Measurements from ENCODE around the gene ABITRAM. TPM values are rescaled to one million over a fixed set of nuclear protein-coding genes. Genes with fewer than 3 reads are reported as not detected.

The ABITRAM gene
- total RNA-seq, 6 donors from 2014 or later, result 7.8 to 18.9 (median 10.5) TPM

DNA sequence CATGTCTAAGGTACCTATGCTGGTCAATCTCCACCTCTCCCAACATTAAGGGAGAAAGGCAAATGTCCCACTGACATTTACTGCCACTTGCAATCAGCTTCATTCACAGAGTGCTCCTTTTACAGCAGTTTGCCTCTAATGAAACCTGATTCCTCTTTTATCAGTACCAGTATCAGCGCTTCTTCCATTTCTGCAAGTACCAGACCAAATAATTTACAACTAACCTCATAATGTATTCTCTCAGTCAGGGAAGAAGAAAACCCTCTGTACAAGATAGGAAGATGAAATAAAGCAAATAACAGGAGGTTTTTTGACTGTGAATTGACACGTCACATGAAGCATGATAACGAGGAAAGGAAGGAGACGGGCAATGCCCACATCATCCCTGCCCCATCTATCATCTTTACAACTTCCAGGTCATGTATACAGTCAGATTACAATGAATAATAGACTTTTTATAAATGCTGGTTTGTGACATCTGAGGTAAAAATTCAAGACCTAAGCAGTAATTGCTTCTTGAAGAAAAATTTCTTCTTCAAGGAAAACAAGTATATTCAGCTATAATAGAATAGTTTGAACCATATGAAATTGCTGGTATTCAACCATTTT lies 21.9 kb downstream of the ABITRAM start:
- 71 to 79% methylated on average over 4 of the region's 4 CpGs for WGBS, 2 donors
- ATAC-seq (ENCODE audit: low FRiP score in 2 of 2) (no peak), DNase-seq (no peak)
- Histone ChIP-seq H3K27me3 (no peaks in the 10 kb centered on the region), H3K9me3 (no peaks in the 10 kb centered on the region), H3K27ac (no peak overlapping the region), H3K4me1 (peaks cover 0 to 6% (median 0%) of the 10 kb centered on the region in 4 donors), H3K36me3 (peaks cover 0 to 5% (median 0%) of the 10 kb centered on the region in 4 donors), H3K4me3 (no peak overlapping the region)
- TF ChIP-seq CTCF (IDR thresholded peaks at IDR 0.05) (no peak), POLR2AphosphoS5 (IDR thresholded peaks at IDR 0.05) (no peak), EP300 (IDR thresholded peaks at IDR 0.05) (no peak), POLR2A (IDR thresholded peaks at IDR 0.05) (no peak)

DNA sequence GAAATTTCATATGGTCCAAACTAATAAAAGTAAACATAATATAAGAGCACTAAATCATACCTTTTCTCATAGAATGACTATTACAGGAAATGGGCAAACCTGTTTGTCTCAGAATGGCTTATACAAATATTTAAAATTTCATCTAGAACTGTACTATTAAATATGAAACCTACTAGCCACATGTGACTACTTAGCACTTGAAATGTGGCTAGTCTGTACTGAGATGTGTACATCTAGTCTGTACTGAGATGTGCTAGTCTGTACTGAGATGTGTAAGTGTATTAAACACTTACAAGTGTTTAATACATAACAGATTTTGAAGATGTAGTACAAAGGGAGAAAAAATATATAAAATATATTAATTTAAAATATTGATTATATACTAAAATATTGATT lies 22.4 kb downstream of the ABITRAM start:
- TF ChIP-seq CTCF (IDR thresholded peaks at IDR 0.05) (no peak), POLR2A (IDR thresholded peaks at IDR 0.05) (no peak)
- no peak overlapping the region for H3K4me3 ChIP-seq
- H3K27ac ChIP-seq, result no peak overlapping the region
- DNase-seq (no peak), ATAC-seq (ENCODE audit: low FRiP score in 2 of 2) (no peak)
- no peaks in the 10 kb centered on the region for H3K27me3 ChIP-seq
- H3K9me3 ChIP-seq, result no peaks in the 10 kb centered on the region
- peaks cover 0 to under 1% (median 0%) of the 10 kb centered on the region in 4 donors for H3K36me3 ChIP-seq
- peaks cover 0 to 6% (median 0%) of the 10 kb centered on the region in 4 donors for H3K4me1 ChIP-seq

GRCh38 chr9:108960331-108960730 lies 26.1 kb downstream of the ABITRAM start:
- Histone ChIP-seq H3K27ac (no peak overlapping the region), H3K27me3 (no peaks in the 10 kb centered on the region), H3K4me3 (no peak overlapping the region), H3K9me3 (no peaks in the 10 kb centered on the region), H3K36me3 (peaks cover 0 to 8% (median 0%) of the 10 kb centered on the region in 4 donors), H3K4me1 (no peaks in the 10 kb centered on the region)
- no peak for DNase-seq
- ATAC-seq (ENCODE audit: low FRiP score in 2 of 2), result no peak
- WGBS, 2 donors, result 55 to 59% methylated on average over 6 of the region's 6 CpGs
- TF ChIP-seq CTCF (IDR thresholded peaks at IDR 0.05), result no peak
- TF ChIP-seq POLR2A (IDR thresholded peaks at IDR 0.05), result no peak
- no peak for TF ChIP-seq POLR2AphosphoS5 (IDR thresholded peaks at IDR 0.05)
- TF ChIP-seq EP300 (IDR thresholded peaks at IDR 0.05), result no peak

DNA sequence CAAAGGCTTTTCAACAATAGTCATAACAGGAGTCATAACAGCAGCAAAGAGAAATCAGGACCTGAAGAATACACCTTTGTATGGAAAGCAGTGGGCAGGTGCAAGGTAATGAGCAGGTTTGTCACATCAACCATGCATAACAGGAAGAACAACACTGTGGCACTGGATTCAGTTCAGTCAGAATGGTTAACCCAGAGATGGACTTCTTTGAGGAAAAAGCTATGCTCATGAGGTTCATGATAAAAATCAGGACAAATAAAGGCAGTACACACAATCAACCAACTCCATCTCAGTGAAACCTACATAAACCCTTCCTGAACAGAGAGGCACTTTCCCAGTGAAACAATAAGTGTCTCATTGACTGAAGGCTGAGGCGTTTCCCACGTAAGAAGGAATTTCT lies 27.0 kb downstream of the ABITRAM start:
- Histone ChIP-seq H3K4me1 (no peaks in the 10 kb centered on the region), H3K4me3 (no peak overlapping the region), H3K27ac (no peak overlapping the region), H3K36me3 (peaks cover 0 to 14% (median 0%) of the 10 kb centered on the region in 4 donors), H3K27me3 (no peaks in the 10 kb centered on the region), H3K9me3 (no peaks in the 10 kb centered on the region)
- ATAC-seq (ENCODE audit: low FRiP score in 2 of 2) (no peak), DNase-seq (no peak)
- 72 to 77% methylated on average over 2 of the region's 2 CpGs for WGBS, 2 donors
- TF ChIP-seq POLR2AphosphoS5 (IDR thresholded peaks at IDR 0.05) (no peak), EP300 (IDR thresholded peaks at IDR 0.05) (no peak), CTCF (IDR thresholded peaks at IDR 0.05) (no peak), POLR2A (IDR thresholded peaks at IDR 0.05) (no peak)

DNA sequence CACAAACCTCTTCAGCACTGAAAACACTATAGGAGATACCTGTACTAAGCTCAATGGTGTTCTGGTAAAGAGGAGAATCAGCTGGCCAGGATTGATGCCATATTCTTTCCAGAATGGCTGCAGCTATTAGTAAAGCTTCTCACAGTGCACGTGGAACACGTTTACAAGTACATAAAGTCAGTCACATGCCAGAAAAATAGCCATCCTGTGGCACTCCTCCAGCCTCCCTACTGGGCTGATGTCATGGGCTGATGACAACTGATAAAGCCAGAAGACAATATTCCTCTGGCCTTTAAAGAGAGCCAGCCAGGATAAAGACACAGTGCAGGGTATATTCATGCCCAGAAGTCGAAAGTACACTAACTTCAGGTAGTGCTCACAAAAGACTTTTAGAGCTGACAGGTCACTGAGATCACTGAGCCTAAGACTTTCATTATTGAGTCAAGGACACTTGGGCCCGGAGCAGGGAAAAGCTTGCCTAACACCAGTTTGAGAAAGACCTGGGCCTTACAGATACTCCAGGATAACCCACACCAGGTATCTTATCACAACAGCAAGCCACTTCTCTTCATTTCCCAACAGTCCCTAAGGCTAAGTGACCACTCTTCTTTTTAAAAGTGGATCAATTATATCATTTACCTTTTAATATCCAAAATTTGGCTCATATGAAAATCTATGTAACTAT lies 29.4 kb downstream of the ABITRAM start:
- no peak overlapping the region for H3K27ac ChIP-seq
- no peak overlapping the region for H3K4me3 ChIP-seq
- H3K27me3 ChIP-seq, result no peaks in the 10 kb centered on the region
- no peaks in the 10 kb centered on the region for H3K9me3 ChIP-seq
- WGBS, 2 donors, result 44 to 57% methylated on average over 4 of the region's 4 CpGs
- TF ChIP-seq POLR2AphosphoS5 (IDR thresholded peaks at IDR 0.05), result no peak
- no peak for TF ChIP-seq CTCF (IDR thresholded peaks at IDR 0.05)
- no peak for TF ChIP-seq EP300 (IDR thresholded peaks at IDR 0.05)
- TF ChIP-seq POLR2A (IDR thresholded peaks at IDR 0.05), result no peak
- ATAC-seq (ENCODE audit: low FRiP score in 2 of 2) (no peak), DNase-seq (no peak)
- peaks cover 0 to 20% (median 0%) of the 10 kb centered on the region in 4 donors for H3K36me3 ChIP-seq
- peaks cover 0 to 4% (median 0%) of the 10 kb centered on the region in 4 donors for H3K4me1 ChIP-seq
